GM19023 (cell line): ENCODE measurements around the gene VPS51.

Experiments used
- ATAC-seq: cut with Tn5 transposase; IDR thresholded peaks from one replicate; pipeline ENCODE4 v1.9.1; 2021; ENCODE audit warnings: mild to moderate bottlenecking, moderate library complexity; ENCODE audit not compliant: unreplicated experiment

The VPS51 gene

DNA sequence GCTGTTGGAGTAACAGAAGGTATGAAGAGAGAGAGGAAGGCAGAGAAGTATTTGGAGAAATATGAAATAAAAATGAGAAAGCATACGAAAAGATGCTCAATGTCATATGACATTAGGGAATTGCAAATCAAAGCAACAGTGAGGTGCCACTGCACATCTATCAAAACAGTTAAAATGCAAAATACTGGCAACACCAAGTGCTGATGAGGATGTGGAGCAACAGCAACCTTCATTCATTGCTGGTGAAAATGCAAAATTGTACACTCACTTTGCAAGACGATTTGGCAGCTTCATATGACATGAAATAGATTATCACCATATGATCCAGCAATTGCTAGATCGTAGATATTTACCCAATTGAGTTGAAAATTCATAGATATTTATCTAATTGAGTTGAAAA lies 64.6 kb downstream of the VPS51 start:
- ATAC-seq = no peak
